ENCODE data around the gene UBE2K.
"Not testable (repeated sequence)": the region's sequence is repeated elsewhere in the genome, so short reads cannot be mapped to it uniquely, and the experiment has no call there.

UBE2K gene

GRCh38 chr4:39698424-39699009, 581 bp downstream of the UBE2K start:
- DNase-seq: no peak

GRCh38 chr4:39699687-39700409, 1.9 kb downstream of the UBE2K start:
- DNase-seq: no peak

GRCh38 chr4:39700554-39700953, 2.6 kb downstream of the UBE2K start:
- DNase-seq: no peak

DNA sequence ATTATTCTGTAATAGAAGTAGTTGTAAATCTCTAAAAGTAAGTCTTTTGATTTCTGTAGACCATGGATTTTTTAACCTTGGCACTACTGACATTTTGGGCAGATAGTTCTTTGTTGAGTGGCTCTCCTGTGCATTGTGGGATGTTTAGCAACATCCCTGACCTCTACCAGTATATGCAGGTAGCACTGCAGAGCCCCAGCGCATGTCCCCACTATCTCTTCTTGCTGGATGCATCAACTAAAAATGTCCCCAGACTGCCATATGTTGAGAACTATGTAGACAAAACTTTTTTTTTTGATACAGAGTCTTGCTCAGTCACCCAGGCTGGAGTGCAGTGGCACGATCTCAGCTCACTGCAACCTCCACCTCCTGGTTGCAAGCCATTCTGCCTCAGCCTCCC, 4.8 kb downstream of the UBE2K start:
- DNase-seq: no peak

- not testable (repeated sequence) for DNase-seq
These were observed 6.9 kb downstream of the UBE2K start for GRCh38 chr4:39704789-39705188.

GRCh38 chr4:39706334-39706733, 8.4 kb downstream of the UBE2K start:
- DNase-seq: no peak

- DNase-seq: no peak
These were observed 9.0 kb downstream of the UBE2K start for GRCh38 chr4:39706741-39707511.

- DNase-seq: no peak
These were observed 12.4 kb downstream of the UBE2K start for GRCh38 chr4:39710098-39710896.

DNA sequence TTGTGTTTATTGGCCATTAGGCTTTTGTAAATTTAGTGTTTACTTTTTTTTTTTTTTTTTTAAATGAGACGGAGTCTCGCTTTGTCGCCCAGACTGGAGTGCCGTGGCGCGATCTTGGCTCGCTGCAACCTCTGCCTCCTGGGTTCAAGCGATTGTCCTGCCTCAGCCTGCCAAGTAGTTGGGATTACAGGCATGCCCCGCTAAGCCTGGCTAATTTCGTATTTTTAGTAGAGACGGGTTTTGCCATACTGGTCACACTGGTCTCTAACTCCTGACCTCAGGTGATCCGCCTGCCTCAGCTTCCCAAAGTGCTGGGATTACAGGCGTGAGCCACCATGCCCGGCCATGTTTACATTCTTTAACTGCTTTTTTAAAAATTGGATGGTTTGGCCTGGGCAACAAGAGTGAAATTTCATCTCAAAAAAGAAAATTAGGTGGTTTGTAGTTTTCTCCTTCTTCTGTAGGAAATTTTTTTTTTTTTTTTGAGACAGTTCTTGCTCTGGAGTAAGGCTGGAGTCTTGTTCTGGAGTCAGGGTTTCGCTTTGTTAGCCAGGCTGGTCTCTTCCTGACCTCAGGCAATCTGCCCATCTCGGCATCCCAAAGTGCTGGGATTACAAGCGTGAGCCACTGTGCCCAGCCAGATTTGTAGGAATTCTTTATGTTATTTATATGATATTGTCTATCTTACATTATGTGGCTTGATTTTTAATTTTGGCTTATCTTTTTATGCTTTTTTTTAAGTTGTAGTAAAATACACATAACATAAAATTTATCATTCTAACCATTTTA, 15.1 kb downstream of the UBE2K start:
- DNase-seq: no peak

DNA sequence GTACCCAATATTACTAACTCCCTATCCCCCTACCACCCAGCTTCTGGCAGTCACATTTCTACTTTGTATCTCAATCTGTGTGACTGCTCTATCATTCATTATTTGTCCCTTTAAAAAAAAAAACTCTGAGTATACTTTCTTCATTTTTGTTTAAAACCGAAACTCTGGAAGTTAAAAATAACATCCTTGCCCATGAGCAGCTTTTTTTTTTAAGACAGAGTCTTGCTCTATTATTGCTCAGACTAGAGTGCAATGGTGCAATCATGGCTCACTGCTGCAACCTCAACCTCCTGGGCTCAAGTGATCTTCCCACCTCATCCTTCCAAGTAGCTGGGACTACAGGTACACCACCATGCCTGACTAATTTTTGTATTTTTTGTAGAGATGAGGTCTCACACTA, 15.8 kb downstream of the UBE2K start:
- no peak for DNase-seq

GRCh38 chr4:39714166-39714565, 16.2 kb downstream of the UBE2K start:
- DNase-seq: no peak

- DNase-seq: no peak
These were observed 17.9 kb downstream of the UBE2K start for GRCh38 chr4:39715788-39716187.

- no peak for DNase-seq
These were observed 18.4 kb downstream of the UBE2K start for GRCh38 chr4:39716356-39716755.

DNA sequence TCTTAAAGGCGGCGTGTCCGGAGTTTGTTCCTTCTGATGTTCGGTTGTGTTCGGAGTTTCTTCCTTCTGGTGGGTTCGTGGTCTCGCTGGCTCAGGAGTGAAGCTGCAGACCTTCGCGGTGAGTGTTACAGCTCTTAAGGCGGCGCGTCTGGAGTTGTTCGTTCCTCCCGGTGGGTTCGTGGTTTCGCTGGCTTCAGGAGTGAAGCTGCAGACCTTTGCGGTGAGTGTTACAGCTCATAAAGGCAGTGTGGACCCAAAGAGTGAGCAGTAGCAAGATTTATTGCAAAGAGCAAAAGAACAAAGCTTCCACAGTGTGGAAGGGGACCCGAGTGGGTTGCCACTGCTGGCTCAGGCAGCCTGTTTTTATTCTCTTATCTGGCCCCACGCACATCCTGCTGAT, 19.8 kb downstream of the UBE2K start:
- not testable (repeated sequence) for DNase-seq

GRCh38 chr4:39718366-39719323, 20.7 kb downstream of the UBE2K start:
- no peak for DNase-seq

DNA sequence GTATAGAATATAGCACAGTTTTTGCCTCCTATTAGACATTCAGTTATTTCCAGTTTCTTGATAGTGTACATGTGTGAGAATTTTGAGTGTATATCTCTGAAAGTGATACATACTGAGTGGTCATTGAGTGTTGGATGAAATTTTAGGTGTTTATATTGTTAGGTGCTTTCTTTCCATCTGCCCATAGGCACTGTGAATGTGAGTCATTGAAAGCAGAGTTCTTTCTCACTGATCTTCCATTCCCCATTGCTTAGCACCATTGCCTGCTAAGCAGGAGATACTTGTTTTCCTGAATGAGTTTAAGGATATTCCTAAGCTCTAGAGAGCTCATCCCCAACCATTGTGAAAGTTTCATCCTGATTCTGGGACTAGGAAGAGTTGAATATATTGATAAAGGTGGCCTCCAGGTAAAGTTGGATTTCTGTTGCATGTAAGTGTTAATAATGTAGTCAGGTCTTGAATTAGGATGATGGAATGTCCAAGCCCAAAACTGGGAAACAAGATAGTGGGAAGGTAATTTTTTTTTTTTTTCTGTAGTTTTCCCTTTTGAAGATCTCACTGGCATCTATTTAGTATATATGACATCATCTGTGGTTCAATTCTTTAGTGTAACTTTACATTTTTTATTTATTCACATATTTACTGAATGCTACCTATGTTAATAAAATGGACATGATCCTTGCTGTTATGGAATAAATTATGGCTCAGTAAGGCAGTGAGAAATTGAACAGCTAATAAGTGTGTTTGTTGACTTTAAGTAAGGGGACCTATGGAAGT, 22.1 kb downstream of the UBE2K start:
- DNase-seq: no peak

- DNase-seq: not testable (repeated sequence)
These were observed 23.3 kb downstream of the UBE2K start for GRCh38 chr4:39721273-39721672.

- no peak for DNase-seq
These were observed 23.9 kb downstream of the UBE2K start for GRCh38 chr4:39721788-39722187.

DNA sequence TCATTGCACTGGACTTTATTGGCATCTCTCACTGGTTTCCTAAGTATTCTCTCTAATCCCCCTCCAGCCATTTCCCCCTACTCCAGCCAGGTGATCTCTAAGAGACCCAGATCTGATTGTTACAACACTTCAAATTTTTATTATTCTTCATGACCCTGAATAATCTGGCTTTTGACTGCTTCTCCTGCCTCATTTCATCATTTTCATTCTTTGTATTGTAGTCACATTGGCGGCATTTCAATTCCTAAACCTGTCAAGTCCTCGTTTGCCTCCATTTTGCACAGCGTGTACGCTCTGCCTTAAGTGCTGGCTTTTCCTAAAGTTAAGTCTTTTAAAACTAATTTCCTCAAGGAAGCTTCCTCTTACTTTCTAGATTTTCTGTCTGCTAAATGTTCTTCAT, 31.6 kb downstream of the UBE2K start:
- no peak for DNase-seq

GRCh38 chr4:39730072-39730471, 32.1 kb downstream of the UBE2K start:
- DNase-seq: no peak

All from activated naive CD4-positive, alpha-beta T cell treated with Interleukin-2 at 50 U/mL for 16 hours (primary cell).